Pulmonary artery endothelial cell (primary cell): ENCODE data around the gene GASK1A. TPM values are rescaled to one million over a fixed set of nuclear protein-coding genes. Genes with fewer than 3 reads are reported as not detected.

Source experiments
- DNase-seq: peaks from one replicate; pipeline ENCODE4 v3.0.0-alpha.2; 2011; ENCODE audit warnings: low read depth, low spot score
- total RNA-seq: library from RNA; depleted of rRNA; stranded (reverse); fragments of >200 nt; gene quantifications from 2 replicates; pipeline ENCODE4 v1.2.3, GENCODE V29; 2014

The GASK1A gene
- total RNA-seq, 1 donor from 2014 or later = under 0.01 TPM

DNA sequence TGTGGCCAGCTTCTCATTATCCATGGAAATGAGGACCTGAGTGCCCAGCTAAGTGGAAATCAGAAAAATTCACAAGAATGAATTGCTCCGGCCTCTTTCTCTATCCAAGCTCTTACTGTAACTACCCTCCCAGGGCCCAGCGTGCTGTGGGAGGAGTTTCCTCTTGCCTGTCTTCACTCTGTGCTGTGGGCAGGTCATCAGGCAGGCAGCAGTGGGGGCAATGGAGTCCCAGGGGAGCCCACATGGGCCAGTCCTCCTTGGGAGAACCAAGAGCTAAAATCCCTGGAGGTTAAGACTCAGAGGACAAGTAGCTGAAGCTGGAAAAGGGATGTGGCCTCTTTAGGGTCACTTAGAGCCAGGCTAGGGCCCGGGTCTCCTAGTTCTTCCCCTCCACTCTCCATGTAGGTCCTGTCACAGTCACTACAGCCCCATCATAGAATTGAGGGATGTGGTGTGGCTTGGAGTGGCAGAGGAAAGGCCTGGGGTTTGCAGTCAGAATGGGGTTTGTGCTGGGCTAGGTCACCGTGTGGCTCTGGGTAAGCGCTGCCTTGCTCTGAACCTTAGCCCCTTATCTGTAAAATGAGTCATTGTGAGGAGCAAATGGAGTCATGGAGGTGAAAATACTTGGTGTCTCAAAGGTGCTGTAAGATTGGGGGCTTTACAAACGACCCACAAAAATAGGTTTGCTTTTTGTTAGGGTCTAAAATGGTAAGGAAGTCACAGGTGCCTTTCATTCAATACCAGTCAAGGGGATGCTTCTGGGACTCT lies 3.7 kb downstream of the GASK1A start:
- no peak for DNase-seq

DNA sequence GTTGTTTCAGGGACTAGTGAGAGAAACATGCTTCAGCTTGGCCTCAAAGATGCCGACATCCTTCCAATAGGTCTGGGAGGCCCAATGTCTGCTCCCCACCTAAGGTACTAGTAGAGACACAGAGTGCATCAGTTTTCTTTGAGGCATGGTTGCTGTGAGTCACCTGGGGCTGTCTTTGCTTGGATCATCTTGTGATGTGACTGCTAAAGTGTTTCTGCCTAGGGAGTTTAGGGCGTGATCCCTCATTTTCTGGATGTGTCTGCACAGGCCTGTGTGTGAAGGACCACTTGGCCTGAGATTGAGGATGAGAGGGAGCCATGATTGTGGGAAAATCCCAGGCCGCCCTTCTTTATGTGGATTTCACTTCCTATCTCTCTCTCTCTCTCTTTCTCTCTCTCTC lies 4.8 kb downstream of the GASK1A start:
- no peak for DNase-seq

DNA sequence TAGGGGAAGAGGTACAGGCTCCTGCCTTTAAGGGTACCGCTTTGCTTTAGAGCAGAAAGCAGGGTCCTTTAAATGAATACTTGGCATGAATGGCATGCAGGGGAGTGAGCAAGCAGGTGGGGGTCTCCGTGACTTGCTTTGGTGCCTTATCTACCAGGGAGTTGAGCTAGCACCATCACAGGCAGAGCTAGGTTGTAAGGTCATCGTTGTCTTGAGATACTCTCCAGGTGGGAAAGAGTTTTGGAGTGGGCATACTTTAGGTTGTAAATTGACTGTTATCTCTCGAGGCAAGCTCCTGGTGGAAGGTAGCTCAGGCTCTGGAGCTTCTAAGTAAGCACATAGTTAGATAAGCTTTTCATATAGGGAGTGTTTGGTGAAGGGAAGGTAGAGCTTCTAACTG lies 5.6 kb downstream of the GASK1A start:
- DNase-seq = no peak

DNA sequence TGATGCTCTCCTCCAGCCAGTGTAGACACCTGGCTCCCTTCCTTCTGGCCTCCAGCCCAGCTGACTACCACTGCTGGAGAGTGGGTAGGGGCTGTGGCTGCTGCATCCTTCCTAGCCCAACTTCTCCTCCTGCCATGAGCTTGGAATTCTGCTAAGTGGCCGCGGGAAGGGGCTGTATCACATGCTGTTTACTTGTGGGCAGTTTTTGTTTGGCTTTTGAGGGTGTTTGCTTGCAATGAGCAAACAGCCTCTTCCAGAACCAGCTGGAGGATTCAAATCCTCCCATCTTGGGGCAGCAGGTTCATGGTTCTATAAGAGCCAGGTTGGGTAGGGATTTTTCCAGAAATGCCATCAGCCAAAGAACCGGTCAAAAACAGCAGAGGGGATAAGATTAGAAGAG lies 9.0 kb downstream of the GASK1A start:
- DNase-seq = no peak

DNA sequence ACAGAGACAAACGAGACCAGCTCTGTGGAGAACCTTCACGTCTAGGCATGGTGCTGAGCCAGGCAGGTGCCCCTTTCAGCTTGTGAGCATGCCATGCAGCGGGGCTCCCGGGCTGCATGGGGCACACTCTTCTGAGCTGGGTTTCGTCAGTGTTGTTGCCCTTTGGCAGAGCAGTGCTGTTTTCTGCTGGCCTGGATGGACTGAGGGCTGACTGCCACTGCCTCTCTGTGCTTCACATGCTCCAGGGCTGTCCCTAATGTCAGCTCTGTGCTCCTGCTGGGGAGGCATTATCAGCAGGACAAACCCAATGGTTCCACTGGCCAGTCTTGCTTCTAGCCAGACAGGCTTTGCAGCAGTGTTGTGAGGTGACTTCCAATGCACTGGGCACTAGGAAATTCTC lies 9.5 kb downstream of the GASK1A start:
- DNase-seq = no peak

DNA sequence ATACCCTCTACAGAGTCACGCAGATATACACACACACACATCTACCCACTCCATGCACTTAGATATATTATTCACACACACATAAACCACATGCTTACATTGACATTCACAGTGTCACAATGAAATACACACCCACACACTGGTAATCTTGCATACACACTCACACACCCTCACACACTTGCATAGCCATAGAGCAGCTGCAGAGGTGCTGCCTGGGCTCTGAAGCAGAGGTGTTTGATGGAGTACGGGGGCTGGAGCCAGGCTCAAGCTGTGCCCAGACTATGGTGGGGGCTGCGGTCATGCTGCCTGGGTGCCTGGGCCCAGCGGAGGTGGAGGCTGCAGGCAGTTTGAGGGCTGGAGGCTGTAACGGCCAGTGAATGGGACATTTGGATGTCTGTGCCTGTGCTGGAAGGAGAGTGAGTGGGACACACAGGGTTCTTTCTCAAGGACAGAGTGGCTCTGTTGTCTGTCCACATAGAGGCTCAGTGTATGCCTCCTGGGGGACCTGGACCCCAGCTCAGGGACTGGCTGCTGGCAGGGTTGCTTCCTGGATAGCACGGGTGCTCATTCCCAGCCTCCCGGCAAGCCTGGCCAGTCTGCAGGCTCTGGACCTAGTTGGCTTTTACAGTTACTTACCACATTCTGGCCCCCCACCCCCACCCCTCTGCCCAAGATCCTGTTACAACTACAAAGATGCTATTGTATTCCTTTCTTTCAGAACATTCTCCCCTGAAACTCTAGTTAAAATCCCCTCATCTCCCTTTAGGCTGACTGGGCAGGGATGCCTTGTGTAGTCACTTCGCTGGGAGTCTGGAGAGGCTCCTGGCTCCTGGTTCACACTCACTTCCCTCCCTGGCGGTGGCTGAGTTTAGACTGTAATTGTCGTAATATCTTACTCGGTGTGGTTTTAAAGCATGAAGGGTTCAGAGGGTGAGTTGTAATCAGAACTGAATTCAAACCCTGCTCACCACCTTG lies 12.5 kb downstream of the GASK1A start:
- no peak for DNase-seq

DNA sequence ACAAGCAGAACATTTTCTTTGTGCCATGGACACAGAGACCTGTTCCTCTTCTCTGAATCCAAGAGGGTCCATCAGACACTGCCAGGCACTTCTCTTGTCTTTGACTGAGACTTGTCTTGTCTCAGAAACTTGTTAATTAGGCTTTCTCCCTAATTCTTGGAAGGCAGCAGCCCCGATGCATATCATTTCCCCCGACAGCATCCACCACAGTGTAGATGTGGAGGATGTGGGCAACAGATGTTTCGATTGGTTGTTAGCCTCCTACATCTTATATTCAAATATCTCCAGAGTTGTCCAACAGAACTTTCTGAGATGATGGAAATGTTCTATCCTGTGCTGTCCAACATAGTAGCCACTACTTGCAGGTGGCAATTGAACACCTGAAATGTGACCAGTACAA lies 15.5 kb downstream of the GASK1A start:
- DNase-seq = no peak

DNA sequence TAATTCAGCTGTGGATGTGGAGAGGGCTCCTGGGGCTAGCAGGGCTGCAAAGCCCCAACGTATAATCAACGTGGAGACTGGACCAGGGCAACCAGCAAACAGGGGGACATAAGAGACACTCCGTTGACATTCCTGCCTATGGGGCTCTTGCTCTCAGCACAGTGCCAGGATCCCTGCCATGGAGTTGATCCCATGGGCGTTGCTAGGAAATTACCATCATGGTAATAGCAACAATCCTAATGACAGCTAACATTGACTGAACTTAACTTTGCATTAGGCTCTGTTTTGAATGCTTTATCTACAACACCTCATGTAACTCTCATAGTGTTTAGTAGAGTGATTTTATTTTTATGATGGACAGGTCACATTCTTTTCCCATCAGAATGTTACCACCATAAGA lies 16.9 kb downstream of the GASK1A start:
- no peak for DNase-seq

DNA sequence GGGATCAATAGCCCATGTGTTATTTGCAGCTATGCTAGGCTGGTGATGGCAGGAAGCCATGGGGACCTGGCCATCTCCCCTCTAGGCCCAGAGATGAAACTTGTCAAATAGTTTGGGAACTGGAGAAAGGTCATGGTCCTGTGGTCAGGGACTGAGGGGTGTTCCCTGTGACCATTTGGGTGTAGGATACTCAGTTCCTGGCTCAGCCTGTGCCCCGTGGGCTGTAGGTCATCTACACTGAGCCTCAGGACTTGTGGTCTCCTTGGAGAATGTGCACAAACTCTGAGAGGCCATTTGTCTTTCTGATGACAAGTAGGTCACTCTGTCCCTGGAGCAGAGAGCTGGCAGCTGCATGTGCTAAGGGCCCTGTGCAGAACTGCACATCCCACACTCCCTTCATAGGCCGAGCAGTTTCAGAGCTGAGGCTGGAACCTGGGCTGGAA lies 17.5 kb downstream of the GASK1A start:
- no peak for DNase-seq

DNA sequence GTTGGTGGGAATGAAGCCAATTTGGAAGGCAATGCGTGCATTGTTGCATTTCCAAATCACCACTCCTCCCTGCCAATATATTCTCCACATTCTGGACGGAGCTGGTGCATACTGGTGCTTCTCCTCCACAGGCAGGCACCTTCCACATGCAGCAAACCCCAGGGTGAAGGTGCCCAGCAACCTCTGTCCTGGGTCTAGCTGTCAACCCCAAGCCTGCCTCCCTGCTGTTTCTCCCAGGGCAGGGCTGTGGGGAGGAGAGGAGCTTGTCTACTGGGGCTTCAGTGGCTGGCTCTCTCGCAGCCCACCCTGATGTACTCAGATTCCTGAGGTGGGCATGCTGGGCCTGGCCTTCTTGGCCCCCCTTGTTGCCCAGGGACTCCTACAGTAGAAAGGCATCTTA lies 20.1 kb downstream of the GASK1A start:
- DNase-seq = no peak

DNA sequence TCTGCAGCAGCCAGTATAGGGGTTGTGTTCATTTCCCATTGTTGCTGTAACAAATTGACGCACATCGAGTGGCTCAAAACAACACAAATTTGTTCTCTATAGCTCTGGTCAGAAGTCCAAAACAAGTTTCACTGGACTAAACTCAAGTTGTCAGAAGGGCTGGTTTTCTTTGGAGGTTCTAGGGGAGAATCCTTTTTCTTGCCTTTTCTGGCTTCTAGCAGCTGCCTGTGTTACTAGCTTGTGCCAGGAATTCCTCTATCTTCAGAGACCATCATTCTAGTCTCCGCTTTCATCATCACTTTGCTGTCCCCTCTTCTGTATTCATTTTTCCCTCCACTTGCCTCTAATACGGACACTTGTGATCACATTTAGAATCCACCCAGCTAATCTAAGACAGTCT lies 20.5 kb downstream of the GASK1A start:
- no peak for DNase-seq

DNA sequence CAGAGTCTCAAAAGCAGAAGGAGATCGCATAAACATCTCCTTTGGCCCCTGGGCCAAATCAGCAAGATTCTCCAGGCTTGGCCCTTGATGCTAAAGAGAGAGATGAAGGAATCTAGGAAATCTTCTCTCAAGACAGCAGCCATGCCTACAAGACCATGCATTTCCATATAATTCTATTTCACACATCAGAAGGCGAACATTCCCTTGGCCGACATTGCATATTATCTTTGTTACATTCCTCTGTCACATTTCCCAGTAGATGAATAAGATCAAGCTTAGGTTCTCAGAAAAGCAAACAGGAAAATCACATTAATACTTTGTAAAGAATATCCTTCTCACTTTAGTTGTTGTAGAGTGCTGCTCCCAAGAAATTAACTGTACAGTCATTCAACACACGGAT lies 21.3 kb downstream of the GASK1A start:
- DNase-seq = no peak

DNA sequence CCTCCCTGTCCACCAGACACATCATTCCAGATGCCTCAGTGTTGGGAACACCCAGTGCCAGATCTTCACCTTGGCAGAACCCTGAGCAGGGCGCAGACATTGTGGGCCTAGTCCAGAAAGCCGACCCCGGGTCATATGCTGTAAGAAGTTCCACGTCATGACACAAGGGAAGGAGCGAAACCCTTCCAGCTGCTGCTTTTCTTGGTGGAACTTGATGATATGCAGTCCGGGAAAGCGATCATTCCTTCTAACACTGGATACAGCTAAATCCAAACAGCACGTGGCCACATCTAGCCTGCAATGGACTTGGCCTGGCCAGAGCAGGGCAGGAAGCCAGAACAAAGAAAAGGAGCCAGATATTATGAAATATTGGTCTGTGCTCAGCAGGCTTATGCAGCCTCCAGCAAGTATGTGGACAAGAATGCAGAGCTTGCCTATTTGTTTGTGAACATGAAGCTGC lies 22.0 kb downstream of the GASK1A start:
- DNase-seq = no peak

DNA sequence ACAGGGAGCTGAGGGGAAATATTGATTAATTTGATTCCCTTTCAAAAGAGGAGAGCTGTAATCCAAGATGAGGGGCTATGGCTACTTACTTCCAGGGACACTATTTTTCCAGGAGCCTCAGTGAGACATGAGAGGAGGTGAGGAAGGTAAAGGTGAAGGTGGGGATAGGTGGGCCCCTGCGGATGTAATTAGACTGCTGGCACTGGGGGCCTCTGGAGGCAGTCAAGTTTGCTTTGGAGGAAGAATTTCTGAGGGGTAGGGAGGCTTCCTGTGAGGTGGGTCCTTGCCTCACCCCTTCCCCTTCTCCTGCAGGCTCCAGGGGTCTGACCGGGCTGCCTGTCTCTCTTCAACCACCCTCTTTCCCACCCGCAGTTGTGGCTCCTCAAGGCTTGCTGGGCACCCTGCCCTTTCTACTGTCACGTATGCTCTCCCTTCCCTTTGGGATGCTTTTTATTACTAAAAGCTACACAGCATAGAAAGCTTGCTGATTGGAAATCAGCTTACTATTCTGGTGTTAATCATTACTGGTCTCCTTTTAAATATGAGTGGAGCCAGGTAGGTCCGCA lies 22.5 kb downstream of the GASK1A start:
- DNase-seq = no peak

DNA sequence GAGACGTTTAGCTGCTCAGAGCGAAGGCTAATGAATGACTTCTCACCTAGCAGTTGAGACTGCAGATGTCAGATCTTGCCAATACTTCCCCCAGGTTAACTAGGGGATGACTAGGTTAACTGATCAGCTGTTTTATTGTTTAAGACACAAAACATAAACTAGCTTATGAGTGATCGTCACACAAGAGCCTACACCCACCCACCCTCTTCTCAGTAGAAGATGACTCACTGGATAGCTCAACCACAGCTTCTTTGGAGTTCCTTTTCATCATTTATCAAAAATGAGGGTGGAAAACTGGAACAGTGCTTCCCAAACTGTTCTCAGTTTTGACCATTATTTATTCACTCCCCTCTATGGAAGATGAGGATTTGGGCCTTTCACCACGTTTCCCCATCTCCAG lies 25.2 kb downstream of the GASK1A start:
- DNase-seq = no peak

DNA sequence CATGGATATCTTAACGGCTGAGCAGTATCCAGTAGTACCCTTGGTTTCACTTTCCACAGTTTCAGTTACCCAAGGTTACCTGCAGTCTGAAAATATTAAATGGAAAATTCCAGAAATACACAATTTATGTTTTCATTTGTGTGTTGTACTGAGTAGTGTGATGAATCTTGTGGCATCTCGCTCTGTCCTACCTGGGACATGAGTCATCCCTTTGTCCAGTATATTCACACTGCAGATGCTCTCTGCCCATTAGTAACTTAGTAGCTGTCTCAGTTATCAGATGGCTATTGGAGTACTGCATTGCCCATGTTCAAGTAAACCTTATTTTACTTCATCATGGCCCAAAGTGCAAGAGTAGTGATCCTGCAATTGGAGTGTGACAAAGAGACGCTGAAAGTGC lies 26.1 kb downstream of the GASK1A start:
- DNase-seq = no peak

DNA sequence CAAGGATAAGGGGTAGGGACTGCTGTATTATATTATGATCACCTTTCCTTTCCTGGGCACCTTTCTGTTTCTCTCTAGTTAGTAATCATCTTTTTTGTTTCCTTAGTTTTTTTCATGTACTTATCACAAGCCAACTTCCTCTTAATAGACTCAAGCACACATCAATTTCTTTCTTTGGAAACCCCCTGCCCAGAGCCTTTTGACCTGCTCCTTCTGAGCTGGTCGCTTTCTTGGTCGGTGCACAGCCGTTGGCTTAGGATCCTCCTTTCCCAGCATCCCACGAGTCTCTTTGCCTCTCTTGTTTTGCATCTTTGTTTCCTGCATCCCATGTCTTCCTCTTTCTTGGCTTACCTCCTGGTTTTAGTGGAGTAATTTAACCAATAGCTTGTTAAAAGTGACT lies 26.9 kb downstream of the GASK1A start:
- DNase-seq = no peak

DNA sequence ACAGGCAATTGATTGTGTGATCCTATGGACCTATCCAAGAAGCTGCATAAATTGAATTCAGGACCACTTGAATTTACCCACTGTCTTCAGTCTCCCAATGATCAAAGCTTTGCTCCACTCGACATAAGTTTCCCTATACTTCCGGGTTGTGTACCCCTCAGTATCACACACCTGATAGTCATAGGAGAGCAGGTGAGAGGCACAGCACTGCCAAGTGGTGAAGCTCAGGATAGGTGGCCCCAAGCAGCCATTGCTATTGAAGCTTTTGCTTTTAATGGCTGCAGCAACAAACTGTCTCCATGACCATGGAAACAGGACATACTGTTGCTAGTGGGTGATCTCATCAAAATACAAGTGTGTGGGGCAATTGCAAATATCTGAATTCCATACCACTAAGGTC lies 27.7 kb downstream of the GASK1A start:
- no peak for DNase-seq

DNA sequence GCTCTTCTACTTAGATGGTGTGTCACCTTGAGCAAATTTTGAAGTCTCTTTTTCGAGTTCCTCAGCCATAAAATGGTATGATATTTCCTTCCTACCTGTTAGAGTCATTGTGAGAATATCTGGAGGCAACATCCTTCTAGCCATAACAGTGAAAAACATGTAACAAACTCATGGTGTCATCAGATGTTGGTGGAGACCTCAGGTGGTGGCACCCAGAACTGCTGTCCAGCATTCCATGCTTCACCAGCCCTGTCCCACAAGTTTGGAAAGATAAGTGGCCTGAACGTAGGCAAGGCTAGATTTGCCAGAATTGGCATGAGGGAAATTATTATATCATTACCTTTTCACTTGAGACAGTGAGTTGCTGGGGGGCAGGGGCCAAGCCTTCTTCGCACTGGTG lies 30.4 kb downstream of the GASK1A start:
- DNase-seq = no peak

DNA sequence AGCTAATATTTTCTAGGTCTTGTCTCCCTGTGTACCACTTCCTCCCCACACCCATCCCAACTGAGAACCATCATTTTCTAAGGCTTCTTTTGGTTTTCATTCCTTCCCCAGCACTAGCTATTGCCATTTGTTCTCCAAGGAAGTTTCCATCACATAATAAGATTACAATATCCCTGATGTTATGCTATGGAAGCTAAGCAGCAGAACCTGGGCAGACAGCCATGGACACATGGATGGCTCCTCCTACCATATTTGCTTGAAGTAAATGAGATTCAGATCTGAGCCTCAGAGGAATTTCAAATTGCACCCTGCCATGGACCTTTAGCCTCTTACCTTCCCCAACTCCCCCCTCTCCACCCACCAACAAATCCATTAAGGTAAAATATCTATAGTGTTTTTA lies 31.5 kb downstream of the GASK1A start:
- no peak for DNase-seq

DNA sequence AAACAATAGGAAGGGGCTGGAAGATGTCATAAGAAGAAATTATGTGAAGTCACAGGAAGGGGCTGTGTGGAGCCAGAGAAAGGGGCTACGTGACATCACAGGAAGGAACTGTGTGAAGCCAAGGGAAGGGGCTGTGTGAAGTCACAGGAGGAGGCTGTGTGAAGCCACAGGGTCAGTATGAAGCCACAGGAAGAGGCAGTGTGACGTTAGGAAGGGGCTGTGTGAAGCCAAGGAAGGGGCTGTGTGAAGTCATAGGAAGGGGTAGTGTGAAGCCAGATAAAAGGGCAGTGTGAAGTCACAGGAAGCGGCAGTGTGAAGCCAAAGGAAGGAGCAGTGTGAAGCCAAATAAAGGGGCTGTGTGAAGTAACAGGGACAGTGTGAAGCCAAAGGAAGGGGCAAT lies 32.5 kb downstream of the GASK1A start:
- DNase-seq = no peak

DNA sequence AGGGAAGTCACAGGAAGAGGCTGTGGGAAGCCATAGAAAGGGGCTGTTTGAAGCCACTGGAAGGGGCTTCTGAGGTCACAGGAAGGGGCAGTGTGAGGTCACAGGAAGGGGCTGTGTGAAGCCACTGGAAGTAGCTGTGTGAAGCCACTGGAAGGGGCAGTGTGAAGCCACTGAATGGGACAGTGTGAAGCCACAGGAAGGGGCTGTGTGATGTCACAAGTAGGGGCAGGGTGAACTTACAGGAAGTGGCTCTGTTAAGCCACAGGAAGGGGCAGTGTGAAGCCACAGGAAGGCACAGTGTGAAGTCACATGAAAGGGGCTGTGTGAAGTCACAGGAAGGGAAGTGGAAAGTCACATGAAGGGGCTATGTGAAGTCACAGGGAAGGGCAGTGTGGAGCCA lies 33.1 kb downstream of the GASK1A start:
- no peak for DNase-seq
